ENCODE results near the gene PPP4R4.
A peak's percentile ranks its signal among the peaks of the same experiment; 100 is the strongest.
"Not testable (repeated sequence)": the region's sequence is repeated elsewhere in the genome, so short reads cannot be mapped to it uniquely, and the experiment has no call there.

Gene PPP4R4

GRCh38 chr14:94180655-94181271 is 6.6 kb downstream of the PPP4R4 start:
- DNase-seq (ENCODE audit: low spot score), result peak; percentile 43

GRCh38 chr14:94181835-94182234 is 7.7 kb downstream of the PPP4R4 start:
- DNase-seq (ENCODE audit: low spot score), result no peak

GRCh38 chr14:94192536-94192935 is 18.4 kb downstream of the PPP4R4 start:
- DNase-seq (ENCODE audit: low spot score), result no peak

- DNase-seq (ENCODE audit: low spot score), result no peak
These were observed 19.7 kb downstream of the PPP4R4 start for GRCh38 chr14:94193776-94194175.

GRCh38 chr14:94196057-94196456 is 21.9 kb downstream of the PPP4R4 start:
- DNase-seq (ENCODE audit: low spot score), result no peak

- DNase-seq (ENCODE audit: low spot score), result no peak
These were observed 29.5 kb downstream of the PPP4R4 start for GRCh38 chr14:94203473-94204210.

GRCh38 chr14:94213021-94213420 is 38.9 kb downstream of the PPP4R4 start:
- DNase-seq (ENCODE audit: low spot score), result peak; percentile 38

- no peak for DNase-seq (ENCODE audit: low spot score)
These were observed 39.6 kb downstream of the PPP4R4 start for GRCh38 chr14:94213741-94214140.

- DNase-seq (ENCODE audit: low spot score), result no peak
These were observed 43.0 kb downstream of the PPP4R4 start for GRCh38 chr14:94217116-94217515.

- DNase-seq (ENCODE audit: low spot score), result not testable (repeated sequence)
These were observed 44.2 kb downstream of the PPP4R4 start for GRCh38 chr14:94218198-94218886.

- no peak for DNase-seq (ENCODE audit: low spot score)
These were observed 49.9 kb downstream of the PPP4R4 start for GRCh38 chr14:94224040-94224439.

- DNase-seq (ENCODE audit: low spot score), result no peak
These were observed 51.6 kb downstream of the PPP4R4 start for GRCh38 chr14:94225460-94226378.

GRCh38 chr14:94227029-94227428 is 52.9 kb downstream of the PPP4R4 start:
- DNase-seq (ENCODE audit: low spot score), result no peak

- DNase-seq (ENCODE audit: low spot score), result no peak
These were observed 62.9 kb downstream of the PPP4R4 start for GRCh38 chr14:94237046-94237445.

GRCh38 chr14:94237983-94238382 is 63.9 kb downstream of the PPP4R4 start:
- no peak for DNase-seq (ENCODE audit: low spot score)

- no peak for DNase-seq (ENCODE audit: low spot score)
These were observed 65.3 kb downstream of the PPP4R4 start for GRCh38 chr14:94239406-94239805.

- no peak for DNase-seq (ENCODE audit: low spot score)
These were observed 70.1 kb downstream of the PPP4R4 start for GRCh38 chr14:94244182-94244581.

- DNase-seq (ENCODE audit: low spot score), result not testable (repeated sequence)
These were observed 90.1 kb downstream of the PPP4R4 start for GRCh38 chr14:94264195-94264594.

GRCh38 chr14:94267352-94267751 is 93.2 kb downstream of the PPP4R4 start:
- no peak for DNase-seq (ENCODE audit: low spot score)

GRCh38 chr14:94268582-94268981 is 94.5 kb downstream of the PPP4R4 start:
- not testable (repeated sequence) for DNase-seq (ENCODE audit: low spot score)

GRCh38 chr14:94269156-94269555 is 95.0 kb downstream of the PPP4R4 start:
- no peak for DNase-seq (ENCODE audit: low spot score)

All from kidney capillary endothelial cell (primary cell).